Natural killer cell (primary cell): ENCODE measurements around the gene MAPK8IP2. TPM values are rescaled to one million over a fixed set of nuclear protein-coding genes. Genes with fewer than 3 reads are reported as not detected.
A peak's percentile ranks its signal among the peaks of the same experiment; 100 is the strongest.

ENCODE experiments used
- ATAC-seq, 3 donors: fragments of 150-1000 bp in 2 of 3; fragments of 200-7000 bp in 1 of 3; cut with Tn5 transposase; 1 replicate in 1 of 3; 2 replicates in 2 of 3; pipeline ENCODE4 v1.10.0; 2021; ENCODE audit warnings: mild to moderate bottlenecking in 2 of 3, moderate library complexity in 2 of 3
- DNase-seq, 2 donors: peaks; one replicate each; pipeline versions ENCODE4 v3.0.0 to v3.0.0-alpha.2; 2013 to 2021; ENCODE audit warnings: mixed read lengths in 1 of 2
- H3K27ac ChIP-seq: one replicate; pipeline ENCODE4 v1.5.1; 2013; ENCODE audit warnings: mild to moderate bottlenecking, low read length
- H3K27me3 ChIP-seq: one replicate; pipeline ENCODE4 v1.6.1; 2013; ENCODE audit warnings: low read length; ENCODE audit not compliant: control insufficient read depth, insufficient read depth
- H3K36me3 ChIP-seq: one replicate; pipeline ENCODE4 v1.6.1; 2013; ENCODE audit warnings: low read length; ENCODE audit not compliant: control insufficient read depth, insufficient read depth
- H3K4me1 ChIP-seq: one replicate; pipeline ENCODE4 v1.6.1; 2013; ENCODE audit warnings: low read length; ENCODE audit not compliant: control insufficient read depth, insufficient read depth
- H3K4me3 ChIP-seq: one replicate; pipeline ENCODE4 v1.5.1; 2013; ENCODE audit warnings: low read length
- H3K9me3 ChIP-seq: one replicate; pipeline ENCODE4 v1.6.1; 2013; ENCODE audit warnings: low read length; ENCODE audit not compliant: control insufficient read depth, insufficient read depth
- H3K27ac Mint-ChIP-seq, 2 donors: one replicate each; pipeline ENCODE4 v1.8.0; 2022; ENCODE audit warnings: mild to moderate bottlenecking in 2 of 2, mixed read lengths in 2 of 2, moderate library complexity in 1 of 2
- H3K27me3 Mint-ChIP-seq, 2 donors: one replicate each; pipeline ENCODE4 v1.8.0; 2022; ENCODE audit warnings: low read depth in 2 of 2, mixed read lengths in 2 of 2
- H3K36me3 Mint-ChIP-seq: one replicate; pipeline ENCODE4 v1.8.0; 2022; ENCODE audit warnings: mixed read lengths
- H3K4me1 Mint-ChIP-seq, 2 donors: one replicate each; pipeline ENCODE4 v1.8.0; 2022; ENCODE audit warnings: mixed read lengths in 2 of 2
- H3K4me3 Mint-ChIP-seq: one replicate; pipeline ENCODE4 v1.8.0; 2022; ENCODE audit warnings: mild to moderate bottlenecking, moderate library complexity, mixed read lengths
- H3K9me3 Mint-ChIP-seq, 2 donors: one replicate each; pipeline ENCODE4 v1.8.0; 2022; ENCODE audit warnings: mixed read lengths in 2 of 2
- WGBS: methylation state at CpG from one replicate; pipeline ENCODE4 v1.1.7; 2013; ENCODE audit warnings: missing lambda C conversion rate; ENCODE audit not compliant: insufficient coverage; 5-methylcytosine and 5-hydroxymethylcytosine counted together
- intact Hi-C: fragments of 100-400 bp; cut with micrococcal nuclease; formaldehyde crosslinking; loops from one replicate; pipeline ENCODE4 v1.14.2; 2022
- total RNA-seq, 4 donors: library from RNA; stranded (reverse); fragments of 120-200 nt in 1 of 4; gene quantifications; one replicate each; pipeline versions ENCODE4 v1.2.3 to v1.2.4, GENCODE V29; 2013 to 2022
- TF ChIP-seq, protein P1 (sequence below): fragments of 200-600 bp; IDR thresholded peaks from one replicate; pipeline ENCODE4 v1.8.0; 2022; ENCODE audit warnings: antibody characterized with exemption

The MAPK8IP2 gene
- under 1 TPM; 0.14 to 0.26 (median 0.18) TPM for total RNA-seq
- total RNA-seq (2013), result 0.11 TPM

DNA sequence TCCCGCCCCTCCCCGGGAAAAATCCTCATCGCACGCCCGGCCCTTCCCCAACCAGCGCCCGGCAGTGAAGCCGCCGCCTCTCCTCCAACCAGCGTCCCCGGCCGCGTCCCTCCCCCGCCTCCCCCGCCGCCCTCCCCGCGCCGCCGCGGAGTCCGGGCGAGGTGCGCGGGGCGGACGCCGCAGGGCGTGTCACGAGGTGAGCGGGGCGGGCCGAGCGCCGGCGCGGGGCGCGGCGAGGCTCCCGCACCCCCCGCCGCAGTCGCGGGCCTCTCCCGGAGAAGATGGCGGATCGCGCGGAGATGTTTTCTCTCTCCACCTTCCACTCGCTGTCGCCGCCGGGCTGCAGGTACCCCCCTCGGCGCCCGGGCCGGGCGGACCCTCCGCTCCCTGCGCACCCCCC is at the start of gene MAPK8IP2:
TSS of gene MAPK8IP2 (plus strand) at position 256 of the 400 bp plus-strand sequence. CDS start at position 282, 26 bp downstream.
- DNase-seq (peak in 1 of 2 donors; percentile 35), ATAC-seq (peak in 2 of 3 donors; percentile 17 to 40)
- WGBS, result 1% methylated on average over 56 of the region's 61 CpGs
- Mint-ChIP-seq H3K9me3 (no peaks in the 10 kb centered on the region), H3K36me3 (peaks cover 11% of the 10 kb centered on the region), H3K4me3 (peak within 1 kb of the TSS; percentile 74), H3K27me3 (peaks cover 28 to 36% of the 10 kb centered on the region in 2 donors), H3K27ac (no peak within 1 kb of the TSS), H3K4me1 (peaks cover 0 to 10% of the 10 kb centered on the region in 2 donors)
- no peaks in the 10 kb centered on the region for H3K36me3 ChIP-seq
- no peaks in the 10 kb centered on the region for H3K9me3 ChIP-seq
- peaks cover 38% of the 10 kb centered on the region for H3K27me3 ChIP-seq
- H3K4me1 ChIP-seq, result peaks cover 8% of the 10 kb centered on the region
- no peak within 1 kb of the TSS for H3K27ac ChIP-seq
- TF ChIP-seq, protein P1, sequence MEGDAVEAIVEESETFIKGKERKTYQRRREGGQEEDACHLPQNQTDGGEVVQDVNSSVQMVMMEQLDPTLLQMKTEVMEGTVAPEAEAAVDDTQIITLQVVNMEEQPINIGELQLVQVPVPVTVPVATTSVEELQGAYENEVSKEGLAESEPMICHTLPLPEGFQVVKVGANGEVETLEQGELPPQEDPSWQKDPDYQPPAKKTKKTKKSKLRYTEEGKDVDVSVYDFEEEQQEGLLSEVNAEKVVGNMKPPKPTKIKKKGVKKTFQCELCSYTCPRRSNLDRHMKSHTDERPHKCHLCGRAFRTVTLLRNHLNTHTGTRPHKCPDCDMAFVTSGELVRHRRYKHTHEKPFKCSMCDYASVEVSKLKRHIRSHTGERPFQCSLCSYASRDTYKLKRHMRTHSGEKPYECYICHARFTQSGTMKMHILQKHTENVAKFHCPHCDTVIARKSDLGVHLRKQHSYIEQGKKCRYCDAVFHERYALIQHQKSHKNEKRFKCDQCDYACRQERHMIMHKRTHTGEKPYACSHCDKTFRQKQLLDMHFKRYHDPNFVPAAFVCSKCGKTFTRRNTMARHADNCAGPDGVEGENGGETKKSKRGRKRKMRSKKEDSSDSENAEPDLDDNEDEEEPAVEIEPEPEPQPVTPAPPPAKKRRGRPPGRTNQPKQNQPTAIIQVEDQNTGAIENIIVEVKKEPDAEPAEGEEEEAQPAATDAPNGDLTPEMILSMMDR, result no peak
- intact Hi-C loops, result no loop called here
- H3K4me3 ChIP-seq, result no peak within 1 kb of the TSS

DNA sequence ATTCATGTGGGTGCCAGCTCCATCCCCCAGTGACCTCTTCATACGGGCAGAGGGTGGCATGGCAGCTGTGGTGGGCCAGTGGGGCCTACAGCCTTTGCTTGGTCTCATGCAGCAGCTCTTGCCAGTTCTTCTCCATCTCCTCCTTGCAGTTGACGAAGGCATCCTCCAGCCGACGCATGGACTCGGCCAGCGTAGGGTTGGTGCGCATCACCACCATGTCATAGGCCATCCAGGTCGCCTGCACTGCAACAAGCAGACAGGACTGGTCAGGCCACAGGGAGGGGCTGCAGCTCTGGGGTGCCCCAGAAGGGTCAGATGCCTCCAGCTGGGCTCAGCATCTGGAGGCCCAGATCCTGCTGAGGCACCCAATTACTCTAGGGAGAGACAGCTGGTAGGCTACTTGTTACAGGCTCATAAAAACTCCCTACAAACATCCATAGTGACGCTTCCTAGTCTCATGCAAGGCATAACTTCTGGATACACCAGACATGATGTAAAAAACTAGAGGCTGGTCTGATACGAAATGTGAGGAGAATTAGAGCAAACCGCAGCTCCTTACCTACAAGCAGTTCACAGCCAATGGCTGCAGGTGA is 49.3 kb upstream of the MAPK8IP2 start:
- no peaks in the 10 kb centered on the region for H3K36me3 ChIP-seq
- ATAC-seq, result no peak
- peaks cover 27% of the 10 kb centered on the region for H3K4me1 ChIP-seq
- H3K4me1 Mint-ChIP-seq, result peaks cover 5 to 18% of the 10 kb centered on the region in 2 donors
- H3K27me3 ChIP-seq, result no peaks in the 10 kb centered on the region
- H3K4me3 Mint-ChIP-seq, result no peak overlapping the region
- 97% methylated on average over 11 of the region's 11 CpGs for WGBS
- no peak for DNase-seq
- TF ChIP-seq, protein P1, result no peak
- no peaks in the 10 kb centered on the region for H3K27me3 Mint-ChIP-seq
- H3K9me3 ChIP-seq, result no peaks in the 10 kb centered on the region
- H3K27ac ChIP-seq, result no peak overlapping the region
- no peaks in the 10 kb centered on the region for H3K9me3 Mint-ChIP-seq
- intact Hi-C loops, result no loop called here
- H3K27ac Mint-ChIP-seq, result no peak overlapping the region
- no peak overlapping the region for H3K4me3 ChIP-seq
- no peaks in the 10 kb centered on the region for H3K36me3 Mint-ChIP-seq

DNA sequence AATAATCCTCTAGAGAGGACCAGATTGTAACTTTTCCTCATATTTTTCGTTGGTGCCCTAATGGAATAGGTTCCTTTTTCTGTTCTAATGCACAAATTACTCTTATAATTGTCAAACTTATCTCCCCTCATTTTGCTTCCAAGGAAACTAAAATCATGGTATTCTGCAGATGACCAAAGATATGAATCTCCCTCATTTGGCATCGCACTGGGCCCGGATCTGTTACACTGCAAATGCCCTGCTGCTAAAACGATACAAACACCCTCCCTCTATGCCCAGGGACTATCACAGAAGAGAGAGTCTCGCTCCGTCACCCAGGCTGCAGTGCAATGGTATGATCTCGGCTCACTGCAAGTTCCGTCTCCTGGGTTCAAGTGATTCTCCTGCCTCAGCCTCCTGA is 47.3 kb upstream of the MAPK8IP2 start:
- no peaks in the 10 kb centered on the region for H3K36me3 Mint-ChIP-seq
- H3K9me3 Mint-ChIP-seq, result no peaks in the 10 kb centered on the region
- no peak overlapping the region for H3K4me3 Mint-ChIP-seq
- 85% methylated on average over 8 of the region's 8 CpGs for WGBS
- H3K27me3 ChIP-seq, result no peaks in the 10 kb centered on the region
- ATAC-seq (no peak), DNase-seq (no peak)
- H3K27ac Mint-ChIP-seq, result no peak overlapping the region
- no peak overlapping the region for H3K27ac ChIP-seq
- intact Hi-C loops, result no loop called here
- H3K4me1 Mint-ChIP-seq, result peaks cover 5 to 14% of the 10 kb centered on the region in 2 donors
- no peaks in the 10 kb centered on the region for H3K36me3 ChIP-seq
- TF ChIP-seq, protein P1, result no peak
- H3K9me3 ChIP-seq, result no peaks in the 10 kb centered on the region
- no peak overlapping the region for H3K4me3 ChIP-seq
- H3K27me3 Mint-ChIP-seq, result no peaks in the 10 kb centered on the region
- H3K4me1 ChIP-seq, result peaks cover 18% of the 10 kb centered on the region

DNA sequence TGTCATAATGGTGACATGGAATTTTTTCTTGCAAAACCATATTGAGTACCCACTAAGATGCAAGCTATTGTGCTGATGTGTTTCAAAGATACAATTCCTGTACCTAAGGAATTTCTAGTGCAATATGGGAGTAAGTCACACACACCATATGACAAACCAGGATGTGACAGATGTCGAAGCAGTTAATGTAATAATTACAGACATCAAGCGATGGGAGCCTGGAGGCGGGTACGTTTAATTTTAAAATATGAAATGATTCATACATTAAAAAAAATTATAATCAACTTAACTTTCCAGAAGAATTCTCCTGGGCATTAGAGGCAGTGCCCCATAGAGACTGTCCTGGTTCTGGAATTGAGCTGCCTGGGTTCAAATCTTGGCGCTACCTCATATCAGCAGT is 43.9 kb upstream of the MAPK8IP2 start:
- H3K36me3 ChIP-seq, result no peaks in the 10 kb centered on the region
- no peaks in the 10 kb centered on the region for H3K36me3 Mint-ChIP-seq
- H3K4me1 Mint-ChIP-seq, result peaks cover 12 to 14% of the 10 kb centered on the region in 2 donors
- ATAC-seq, result no peak
- H3K27me3 Mint-ChIP-seq, result no peaks in the 10 kb centered on the region
- H3K9me3 Mint-ChIP-seq, result no peaks in the 10 kb centered on the region
- H3K4me3 Mint-ChIP-seq, result no peak overlapping the region
- no peak for DNase-seq
- H3K4me1 ChIP-seq, result peaks cover 3% of the 10 kb centered on the region
- TF ChIP-seq, protein P1, result no peak
- no peaks in the 10 kb centered on the region for H3K27me3 ChIP-seq
- intact Hi-C loops, result no loop called here
- H3K27ac ChIP-seq, result no peak overlapping the region
- no peak overlapping the region for H3K4me3 ChIP-seq
- no peak overlapping the region for H3K27ac Mint-ChIP-seq
- no peaks in the 10 kb centered on the region for H3K9me3 ChIP-seq
- WGBS, result 98% methylated on average over 3 of the region's 5 CpGs
